ENCODE data around the gene FAR2. TPM values are rescaled to one million over a fixed set of nuclear protein-coding genes. Genes with fewer than 3 reads are reported as not detected.

Gene FAR2
- total RNA-seq, 1 donor from 2014 or later = 13.6 TPM

DNA sequence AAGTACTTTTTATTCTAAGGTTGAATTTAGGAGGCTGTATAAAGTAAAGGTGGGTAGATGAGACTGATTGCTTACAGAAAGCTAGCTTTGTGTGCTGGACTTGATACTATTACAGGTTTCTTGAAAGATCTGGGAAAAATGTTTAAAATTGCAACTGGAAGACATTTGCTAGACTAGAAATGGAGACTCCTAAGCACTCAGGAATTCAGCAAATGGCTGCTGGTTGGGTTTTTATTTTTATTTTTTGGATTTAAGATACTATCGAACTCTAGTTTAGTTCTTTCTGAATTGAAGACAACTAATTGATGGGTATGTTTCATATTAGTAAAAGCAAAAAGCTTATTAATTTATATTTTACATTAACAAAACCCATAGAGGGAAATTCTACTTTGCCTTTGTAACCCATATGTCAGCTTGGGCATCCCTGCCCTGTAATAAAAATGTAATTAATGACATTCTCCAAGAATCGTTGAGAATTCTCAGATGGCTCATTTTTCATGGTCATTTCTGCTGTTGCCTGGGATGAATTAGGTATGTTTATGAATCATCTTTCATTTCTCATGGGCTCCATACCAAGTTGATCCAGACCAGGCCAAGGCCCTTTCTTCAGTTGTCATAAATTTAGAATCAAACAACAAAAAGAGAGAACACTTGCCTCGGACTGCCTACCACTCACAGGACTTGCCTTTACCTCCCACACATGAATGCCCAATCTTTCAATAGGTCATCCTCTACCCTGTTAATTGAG lies 129.8 kb downstream of the FAR2 start:
- no peak overlapping the region for H3K27ac Mint-ChIP-seq (ENCODE audit: unreplicated experiment)
- H3K27me3 Mint-ChIP-seq (ENCODE audit: low read depth) = no peaks in the 10 kb centered on the region
- H3K4me1 Mint-ChIP-seq = no peaks in the 10 kb centered on the region
- DNase-seq (ENCODE audit: low read depth, low spot score) = no peak
- no peak overlapping the region for H3K4me3 Mint-ChIP-seq
- TF ChIP-seq, protein P1, sequence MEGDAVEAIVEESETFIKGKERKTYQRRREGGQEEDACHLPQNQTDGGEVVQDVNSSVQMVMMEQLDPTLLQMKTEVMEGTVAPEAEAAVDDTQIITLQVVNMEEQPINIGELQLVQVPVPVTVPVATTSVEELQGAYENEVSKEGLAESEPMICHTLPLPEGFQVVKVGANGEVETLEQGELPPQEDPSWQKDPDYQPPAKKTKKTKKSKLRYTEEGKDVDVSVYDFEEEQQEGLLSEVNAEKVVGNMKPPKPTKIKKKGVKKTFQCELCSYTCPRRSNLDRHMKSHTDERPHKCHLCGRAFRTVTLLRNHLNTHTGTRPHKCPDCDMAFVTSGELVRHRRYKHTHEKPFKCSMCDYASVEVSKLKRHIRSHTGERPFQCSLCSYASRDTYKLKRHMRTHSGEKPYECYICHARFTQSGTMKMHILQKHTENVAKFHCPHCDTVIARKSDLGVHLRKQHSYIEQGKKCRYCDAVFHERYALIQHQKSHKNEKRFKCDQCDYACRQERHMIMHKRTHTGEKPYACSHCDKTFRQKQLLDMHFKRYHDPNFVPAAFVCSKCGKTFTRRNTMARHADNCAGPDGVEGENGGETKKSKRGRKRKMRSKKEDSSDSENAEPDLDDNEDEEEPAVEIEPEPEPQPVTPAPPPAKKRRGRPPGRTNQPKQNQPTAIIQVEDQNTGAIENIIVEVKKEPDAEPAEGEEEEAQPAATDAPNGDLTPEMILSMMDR (conservative IDR thresholded peaks at IDR 0.05) = no peak
- H3K9me3 Mint-ChIP-seq = no peaks in the 10 kb centered on the region
- H3K36me3 Mint-ChIP-seq (ENCODE audit: low read depth) = no peaks in the 10 kb centered on the region

DNA sequence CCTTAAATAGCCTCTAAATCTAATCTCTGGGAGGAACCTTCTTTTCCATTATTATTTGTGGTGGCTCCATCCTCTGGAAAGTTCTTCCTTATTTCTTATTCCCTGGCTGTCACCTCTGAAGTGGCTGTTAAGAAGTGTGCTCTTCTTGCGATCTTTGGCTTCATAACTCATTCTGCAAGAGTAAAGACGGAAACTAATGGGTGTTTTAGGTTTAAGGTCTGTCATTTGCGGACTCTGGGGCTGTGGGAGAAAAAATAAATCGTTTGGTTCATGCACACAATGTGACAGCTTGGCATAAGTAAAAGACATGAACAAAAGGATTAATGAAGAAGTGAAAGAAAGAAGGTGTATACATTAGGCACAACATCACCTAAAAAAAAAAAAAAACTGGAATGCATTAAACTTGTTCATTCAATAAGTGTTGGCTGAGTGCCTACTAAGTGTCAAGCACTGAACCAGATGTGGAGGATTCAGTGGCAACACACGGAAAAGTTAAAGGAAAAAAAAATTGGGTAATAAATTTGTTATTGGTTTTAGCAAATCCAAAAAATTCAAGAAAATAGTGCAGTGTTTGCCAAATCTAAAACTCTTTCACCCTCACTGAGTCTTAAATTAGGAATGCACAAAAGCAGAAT lies 132.4 kb downstream of the FAR2 start:
- Mint-ChIP-seq H3K9me3 (peaks cover 4% of the 10 kb centered on the region), H3K4me3 (no peak overlapping the region), H3K27ac (ENCODE audit: unreplicated experiment) (no peak overlapping the region), H3K36me3 (ENCODE audit: low read depth) (no peaks in the 10 kb centered on the region), H3K4me1 (no peaks in the 10 kb centered on the region), H3K27me3 (ENCODE audit: low read depth) (no peaks in the 10 kb centered on the region)
- TF ChIP-seq, protein P1 (conservative IDR thresholded peaks at IDR 0.05) = no peak
- no peak for DNase-seq (ENCODE audit: low read depth, low spot score)

DNA sequence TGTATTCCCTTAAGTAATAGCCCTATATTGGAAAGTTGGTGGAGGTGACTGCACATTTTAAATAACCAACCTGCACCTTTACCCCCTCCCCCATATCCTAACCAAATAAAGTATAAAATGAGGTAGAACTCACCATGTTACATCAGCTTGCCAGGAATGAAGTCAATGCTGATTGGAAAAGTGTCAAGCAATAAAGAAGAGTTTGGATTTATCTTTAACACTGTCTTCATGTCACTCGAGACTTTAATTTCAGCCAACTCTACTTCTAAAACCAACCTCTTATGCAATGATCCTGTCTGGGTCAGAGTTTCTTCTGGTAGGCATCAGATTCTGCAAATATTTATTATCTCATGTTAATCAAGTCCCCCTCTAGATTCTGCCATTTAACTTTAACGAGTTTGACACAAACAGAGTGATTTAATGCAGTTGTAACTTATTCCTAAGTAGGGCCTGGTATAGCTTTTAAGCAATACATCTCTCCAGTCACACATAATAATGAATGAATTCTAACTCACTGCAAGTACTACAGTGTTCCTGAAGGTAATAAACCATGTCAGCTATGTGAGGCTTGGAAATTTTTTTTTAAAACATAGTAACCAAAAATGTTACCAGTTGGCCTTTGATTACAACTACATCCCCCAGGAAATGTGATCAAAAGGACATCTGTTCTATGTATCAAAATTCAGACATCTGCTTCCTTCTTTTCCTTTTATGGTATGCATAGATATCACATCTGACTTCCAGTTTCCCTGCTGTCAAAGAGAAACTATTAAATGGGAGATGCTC lies 133.1 kb downstream of the FAR2 start:
- no peaks in the 10 kb centered on the region for H3K4me1 Mint-ChIP-seq
- no peak overlapping the region for H3K4me3 Mint-ChIP-seq
- no peak overlapping the region for H3K27ac Mint-ChIP-seq (ENCODE audit: unreplicated experiment)
- TF ChIP-seq, protein P1 (conservative IDR thresholded peaks at IDR 0.05) = no peak
- no peaks in the 10 kb centered on the region for H3K36me3 Mint-ChIP-seq (ENCODE audit: low read depth)
- no peak for DNase-seq (ENCODE audit: low read depth, low spot score)
- peaks cover 4% of the 10 kb centered on the region for H3K9me3 Mint-ChIP-seq
- H3K27me3 Mint-ChIP-seq (ENCODE audit: low read depth) = no peaks in the 10 kb centered on the region

DNA sequence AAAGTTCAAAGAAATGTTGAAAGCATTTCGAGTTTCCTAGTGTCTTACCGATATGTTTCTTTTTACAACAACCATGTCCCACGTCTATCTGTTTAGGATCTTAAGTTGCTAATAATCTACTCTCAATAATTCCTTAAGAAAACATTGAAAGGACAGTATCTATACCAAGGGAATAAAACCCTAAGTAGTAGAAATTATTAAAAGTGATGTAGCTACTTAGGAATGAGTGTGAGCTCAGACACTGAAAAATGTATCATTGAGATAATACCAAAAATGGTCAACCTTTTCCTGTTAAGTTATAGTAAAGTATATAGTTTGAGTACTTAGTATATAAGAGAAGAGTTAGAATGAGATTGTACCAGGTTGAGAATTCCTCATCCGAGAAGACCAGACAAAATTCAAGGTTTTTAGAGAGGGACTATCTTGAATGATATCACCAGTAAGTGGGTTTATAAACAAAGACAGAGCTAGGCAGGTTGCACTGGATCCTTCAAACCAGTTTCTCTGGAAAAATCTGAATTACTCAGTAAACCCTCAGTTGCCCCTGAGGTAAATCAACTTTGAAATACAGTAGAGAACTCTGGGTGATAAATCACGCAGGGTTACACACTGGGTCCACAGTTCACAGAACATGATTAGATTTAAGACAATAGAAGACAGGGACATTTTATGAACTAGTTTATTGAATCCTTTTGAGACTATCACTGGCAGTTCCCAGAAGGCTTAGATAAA lies 135.1 kb downstream of the FAR2 start:
- Mint-ChIP-seq H3K4me3 (no peak overlapping the region), H3K27me3 (ENCODE audit: low read depth) (no peaks in the 10 kb centered on the region), H3K9me3 (peaks cover 4% of the 10 kb centered on the region), H3K4me1 (no peaks in the 10 kb centered on the region), H3K27ac (ENCODE audit: unreplicated experiment) (no peak overlapping the region), H3K36me3 (ENCODE audit: low read depth) (peaks cover under 1% of the 10 kb centered on the region)
- TF ChIP-seq, protein P1 (conservative IDR thresholded peaks at IDR 0.05) = no peak
- DNase-seq (ENCODE audit: low read depth, low spot score) = no peak
